Astrocyte (in vitro differentiated cells and primary cell): ENCODE measurements around the gene DDIAS. TPM values are rescaled to one million over a fixed set of nuclear protein-coding genes. Genes with fewer than 3 reads are reported as not detected.

Source experiments
- DNase-seq: peaks from one replicate; pipeline ENCODE4 v3.0.0-alpha.2; 2010; ENCODE audit warnings: low read depth
- FAIRE-seq: peaks from 2 replicates; lab custom pipeline; 2011; peaks lifted over from hg19 to GRCh38; lab: Jason Lieb, UNC
- H2AFZ ChIP-seq: 2 replicates; pipeline ENCODE4 v1.6.0; 2012; ENCODE audit warnings: low read depth, low read length, inconsistent platforms
- H3K27ac ChIP-seq: 2 replicates; pipeline ENCODE4 v1.5.1; 2011; ENCODE audit warnings: low read depth, low read length, inconsistent platforms
- H3K27me3 ChIP-seq: 2 replicates; pipeline ENCODE4 v1.6.0; 2011; ENCODE audit warnings: low read length, inconsistent platforms; ENCODE audit not compliant: insufficient read depth
- H3K36me3 ChIP-seq: 2 replicates; pipeline ENCODE4 v1.5.1; 2011; ENCODE audit warnings: low read length, inconsistent platforms; ENCODE audit not compliant: insufficient read depth
- H3K4me1 ChIP-seq: 2 replicates; pipeline ENCODE4 v1.5.1; 2011; ENCODE audit warnings: low read length, inconsistent platforms; ENCODE audit not compliant: insufficient read depth
- H3K4me2 ChIP-seq: 2 replicates; pipeline ENCODE4 v1.6.0; 2012; ENCODE audit warnings: low read length, inconsistent platforms
- H3K4me3 ChIP-seq: 2 replicates; pipeline ENCODE4 v1.5.1; 2011; ENCODE audit warnings: low read depth, mild to moderate bottlenecking, low read length, inconsistent platforms; ENCODE audit not compliant: insufficient read depth
- H3K79me2 ChIP-seq: 2 replicates; pipeline ENCODE4 v1.6.0; 2012; ENCODE audit warnings: mild to moderate bottlenecking, low read length, inconsistent platforms; ENCODE audit not compliant: insufficient read depth
- H3K9ac ChIP-seq: 2 replicates; pipeline ENCODE4 v1.6.0; 2012; ENCODE audit warnings: mild to moderate bottlenecking, low read length, inconsistent platforms
- H3K9me3 ChIP-seq: 2 replicates; pipeline ENCODE4 v1.5.1; 2012; ENCODE audit warnings: low read depth, mild to moderate bottlenecking, low read length, inconsistent platforms; ENCODE audit not compliant: insufficient read depth
- H4K20me1 ChIP-seq: 2 replicates; pipeline ENCODE4 v1.6.0; 2012; ENCODE audit warnings: low read length, inconsistent platforms; ENCODE audit not compliant: insufficient read depth
- H3K27ac Mint-ChIP-seq: one replicate; pipeline ENCODE4 v1.8.0; 2021; ENCODE audit warnings: mild to moderate bottlenecking, mixed read lengths; ENCODE audit not compliant: unreplicated experiment
- H3K27me3 Mint-ChIP-seq: one replicate; pipeline ENCODE4 v1.8.0; 2021; ENCODE audit warnings: low read depth, mixed read lengths; ENCODE audit not compliant: unreplicated experiment
- H3K36me3 Mint-ChIP-seq: one replicate; pipeline ENCODE4 v1.8.0; 2021; ENCODE audit warnings: low read depth, mixed read lengths; ENCODE audit not compliant: unreplicated experiment
- H3K4me1 Mint-ChIP-seq: one replicate; pipeline ENCODE4 v1.8.0; 2021; ENCODE audit warnings: low read depth, mixed read lengths; ENCODE audit not compliant: unreplicated experiment
- H3K4me3 Mint-ChIP-seq: one replicate; pipeline ENCODE4 v1.8.0; 2021; ENCODE audit warnings: mild to moderate bottlenecking, moderate library complexity, mixed read lengths; ENCODE audit not compliant: unreplicated experiment
- H3K9me3 Mint-ChIP-seq: one replicate; pipeline ENCODE4 v1.8.0; 2021; ENCODE audit warnings: mild to moderate bottlenecking, mixed read lengths; ENCODE audit not compliant: unreplicated experiment
- EZH2 ChIP-seq: IDR thresholded peaks from 2 replicates; pipeline ENCODE4 v1.6.1; 2012; ENCODE audit warnings: mild to moderate bottlenecking, low read length, inconsistent platforms; ENCODE audit not compliant: insufficient read depth
- total RNA-seq: library from RNA; stranded (reverse); gene quantifications from 2 replicates; pipeline ENCODE4 v1.2.1, GENCODE V29; 2021
- TF ChIP-seq, protein P1 (sequence below): IDR thresholded peaks from 2 replicates; pipeline ENCODE4 v1.5.1; 2011; ENCODE audit warnings: low read depth, mild to moderate bottlenecking, inconsistent platforms, low read length, moderate library complexity; ENCODE audit not compliant: insufficient read depth

DDIAS gene
- total RNA-seq, 1 donor from 2014 or later: 4.0 TPM

DNA sequence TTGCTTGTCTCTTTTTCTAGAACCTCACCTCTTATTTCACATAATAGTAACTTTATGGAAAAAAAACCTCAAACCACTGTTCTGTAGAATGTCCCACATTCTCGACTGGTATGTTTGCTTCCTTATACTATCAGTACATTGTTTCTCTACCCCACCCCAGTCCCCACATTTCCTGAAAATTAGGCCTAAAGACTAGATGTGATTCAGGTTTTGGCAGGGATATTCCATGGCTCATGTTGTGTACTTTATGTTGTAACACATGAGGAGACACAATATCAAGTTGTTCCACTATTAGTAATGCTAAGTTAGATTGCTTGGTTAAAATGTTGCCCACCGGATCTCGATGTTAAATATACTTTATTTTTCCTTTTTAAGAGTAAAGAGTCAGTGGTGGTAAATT, 34.7 kb downstream of the DDIAS start:
- H3K9me3 ChIP-seq: no peaks in the 10 kb centered on the region
- no peak overlapping the region for H2AFZ ChIP-seq
- no peak overlapping the region for H3K9ac ChIP-seq
- no peak for FAIRE-seq
- no peaks in the 10 kb centered on the region for H3K4me1 ChIP-seq
- Mint-ChIP-seq H3K9me3 (peaks cover 2% of the 10 kb centered on the region), H3K4me1 (no peaks in the 10 kb centered on the region), H3K27ac (no peak overlapping the region), H3K4me3 (no peak overlapping the region), H3K27me3 (no peaks in the 10 kb centered on the region), H3K36me3 (peaks cover 2% of the 10 kb centered on the region)
- no peak for TF ChIP-seq EZH2
- TF ChIP-seq, protein P1, sequence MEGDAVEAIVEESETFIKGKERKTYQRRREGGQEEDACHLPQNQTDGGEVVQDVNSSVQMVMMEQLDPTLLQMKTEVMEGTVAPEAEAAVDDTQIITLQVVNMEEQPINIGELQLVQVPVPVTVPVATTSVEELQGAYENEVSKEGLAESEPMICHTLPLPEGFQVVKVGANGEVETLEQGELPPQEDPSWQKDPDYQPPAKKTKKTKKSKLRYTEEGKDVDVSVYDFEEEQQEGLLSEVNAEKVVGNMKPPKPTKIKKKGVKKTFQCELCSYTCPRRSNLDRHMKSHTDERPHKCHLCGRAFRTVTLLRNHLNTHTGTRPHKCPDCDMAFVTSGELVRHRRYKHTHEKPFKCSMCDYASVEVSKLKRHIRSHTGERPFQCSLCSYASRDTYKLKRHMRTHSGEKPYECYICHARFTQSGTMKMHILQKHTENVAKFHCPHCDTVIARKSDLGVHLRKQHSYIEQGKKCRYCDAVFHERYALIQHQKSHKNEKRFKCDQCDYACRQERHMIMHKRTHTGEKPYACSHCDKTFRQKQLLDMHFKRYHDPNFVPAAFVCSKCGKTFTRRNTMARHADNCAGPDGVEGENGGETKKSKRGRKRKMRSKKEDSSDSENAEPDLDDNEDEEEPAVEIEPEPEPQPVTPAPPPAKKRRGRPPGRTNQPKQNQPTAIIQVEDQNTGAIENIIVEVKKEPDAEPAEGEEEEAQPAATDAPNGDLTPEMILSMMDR: no peak
- no peak overlapping the region for H3K27ac ChIP-seq
- peak; percentile 14 for DNase-seq
- no peaks in the 10 kb centered on the region for H3K36me3 ChIP-seq
- H3K4me2 ChIP-seq: no peak overlapping the region
- no peak overlapping the region for H3K4me3 ChIP-seq
- no peaks in the 10 kb centered on the region for H3K79me2 ChIP-seq
- no peaks in the 10 kb centered on the region for H4K20me1 ChIP-seq
- no peaks in the 10 kb centered on the region for H3K27me3 ChIP-seq

DNA sequence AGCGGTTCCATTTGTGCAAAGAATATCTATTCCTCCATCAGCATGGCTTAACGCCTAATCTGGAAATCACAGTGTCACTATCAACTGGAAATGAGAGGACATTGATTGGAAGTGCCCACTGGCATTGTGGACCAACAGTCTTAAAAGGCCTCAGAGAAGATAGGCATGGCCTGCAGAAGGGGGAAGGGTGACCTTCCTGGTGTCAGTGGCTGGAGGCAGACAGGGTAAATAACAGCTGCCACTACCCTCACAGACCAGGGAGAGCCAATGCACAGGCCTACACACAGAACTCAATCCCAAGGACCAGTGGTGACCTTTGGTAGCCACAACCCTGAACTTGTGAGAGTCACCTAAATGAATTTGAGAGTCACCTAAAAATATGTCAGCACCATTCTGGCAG, 36.0 kb downstream of the DDIAS start:
- H3K4me1 ChIP-seq: no peaks in the 10 kb centered on the region
- no peak overlapping the region for H3K4me3 ChIP-seq
- no peaks in the 10 kb centered on the region for H3K79me2 ChIP-seq
- Mint-ChIP-seq H3K27me3 (no peaks in the 10 kb centered on the region), H3K27ac (no peak overlapping the region), H3K36me3 (peaks cover 2% of the 10 kb centered on the region), H3K4me3 (no peak overlapping the region), H3K4me1 (no peaks in the 10 kb centered on the region), H3K9me3 (peaks cover 9% of the 10 kb centered on the region)
- no peak overlapping the region for H3K9ac ChIP-seq
- H2AFZ ChIP-seq: no peak overlapping the region
- no peaks in the 10 kb centered on the region for H3K9me3 ChIP-seq
- no peak overlapping the region for H3K4me2 ChIP-seq
- FAIRE-seq (no peak), DNase-seq (no peak)
- no peaks in the 10 kb centered on the region for H3K36me3 ChIP-seq
- H4K20me1 ChIP-seq: no peaks in the 10 kb centered on the region
- no peak overlapping the region for H3K27ac ChIP-seq
- TF ChIP-seq EZH2: no peak
- TF ChIP-seq, protein P1: no peak
- H3K27me3 ChIP-seq: no peaks in the 10 kb centered on the region

DNA sequence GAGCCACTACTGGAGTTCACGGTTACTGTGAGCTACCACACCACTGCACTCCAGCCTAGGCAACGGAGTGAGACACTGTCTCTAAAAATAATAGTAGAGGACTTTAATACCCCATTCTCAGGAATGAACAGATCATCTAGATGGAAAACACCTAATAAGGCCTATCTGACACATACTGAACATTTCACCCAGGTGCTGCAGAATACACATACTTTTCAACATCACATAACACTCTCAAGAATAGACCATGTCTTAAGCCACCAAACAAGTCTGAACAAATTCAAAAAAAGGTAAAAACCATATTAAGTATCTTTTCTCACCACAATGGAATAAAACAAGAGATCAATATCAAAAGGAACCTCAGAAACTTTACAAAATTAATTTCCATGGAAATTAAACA, 37.9 kb downstream of the DDIAS start:
- H3K4me1 ChIP-seq: no peaks in the 10 kb centered on the region
- Mint-ChIP-seq H3K4me1 (no peaks in the 10 kb centered on the region), H3K36me3 (no peaks in the 10 kb centered on the region), H3K27me3 (no peaks in the 10 kb centered on the region), H3K27ac (no peak overlapping the region), H3K4me3 (no peak overlapping the region), H3K9me3 (peaks cover 9% of the 10 kb centered on the region)
- H3K27me3 ChIP-seq: no peaks in the 10 kb centered on the region
- no peaks in the 10 kb centered on the region for H3K79me2 ChIP-seq
- no peak overlapping the region for H3K9ac ChIP-seq
- H3K27ac ChIP-seq: no peak overlapping the region
- no peak overlapping the region for H3K4me3 ChIP-seq
- H3K4me2 ChIP-seq: no peak overlapping the region
- no peak for FAIRE-seq
- H2AFZ ChIP-seq: no peak overlapping the region
- no peaks in the 10 kb centered on the region for H4K20me1 ChIP-seq
- H3K36me3 ChIP-seq: no peaks in the 10 kb centered on the region
- H3K9me3 ChIP-seq: no peaks in the 10 kb centered on the region
- DNase-seq: no peak
- TF ChIP-seq EZH2: no peak
- TF ChIP-seq, protein P1: no peak
